SK-N-SH (cell line): Measurements from ENCODE around the gene DACH1. TPM values are rescaled to one million over a fixed set of nuclear protein-coding genes. Genes with fewer than 3 reads are reported as not detected.

Experiments
- CTCF ChIA-PET: fragments of 300-600, 350-600 bp; formaldehyde crosslinking; extraction: SDS; loops from one replicate; lab custom pipeline; 2021; lab: Yijun Ruan, JAX
- POLR2A ChIA-PET: fragments of 350-600 bp; sonication (Branson Sonifier 250); formaldehyde crosslinking; extraction: SDS; loops from one replicate; lab custom pipeline; 2020; ENCODE audit warnings: antibody characterized with exemption, inconsistent platforms; lab: Yijun Ruan, JAX
- DNase-seq: peaks from one replicate; pipeline ENCODE4 v3.0.0; 2012
- H2AFZ ChIP-seq: fragments of 200-600 bp; sonication (generic); 2 replicates; pipeline ENCODE4 v1.8.1; 2016; ENCODE audit warnings: antibody characterized with exemption, mild to moderate bottlenecking, low read depth
- H3F3A ChIP-seq: fragments of 200-600 bp; sonication (generic); replicated peaks from 2 replicates; pipeline ENCODE3; 2016; ENCODE audit warnings: antibody characterized with exemption, mild to moderate bottlenecking; ENCODE audit not compliant: insufficient read depth
- H3K27ac ChIP-seq, 2 experiments: fragments of 200-500 bp in 1 of 2; fragments of 200-600 bp in 1 of 2; sonication (Bioruptor generic) in 1 of 2; sonication (generic), shearing (Covaris generic) in 1 of 2; 2 replicates each; pipeline versions ENCODE4 v1.5.1 to v1.6.1; 2014 to 2016; ENCODE audit warnings: low read depth in 2 of 2, inconsistent platforms in 1 of 2, low read length in 1 of 2, mild to moderate bottlenecking in 1 of 2, mixed read lengths in 1 of 2
- H3K27me3 ChIP-seq: fragments of 200-600 bp; sonication (generic), shearing (Covaris generic); 2 replicates; pipeline ENCODE4 v1.6.1; 2016; ENCODE audit warnings: mixed run types; ENCODE audit not compliant: insufficient read depth
- H3K36me3 ChIP-seq, 2 experiments: fragments of 200-500 bp in 1 of 2; fragments of 200-600 bp in 1 of 2; sonication (Bioruptor generic) in 1 of 2; sonication (generic) in 1 of 2; replicated peaks in 1 of 2; 2 replicates each; pipeline versions ENCODE3 to v1.5.1; 2014 to 2016; ENCODE audit warnings: low read length in 1 of 2, mild to moderate bottlenecking in 1 of 2; ENCODE audit not compliant: insufficient read depth in 2 of 2, control insufficient read depth in 1 of 2
- H3K4me1 ChIP-seq, 2 experiments: fragments of 200-500 bp in 1 of 2; fragments of 200-600 bp in 1 of 2; sonication (Bioruptor generic) in 1 of 2; sonication (generic), shearing (Covaris generic) in 1 of 2; 2 replicates each; pipeline versions ENCODE4 v1.5.1 to v1.6.1; 2014 to 2016; ENCODE audit warnings: low read depth in 1 of 2, low read length in 1 of 2, mixed run types in 1 of 2; ENCODE audit not compliant: insufficient read depth in 2 of 2, control insufficient read depth in 1 of 2
- H3K4me2 ChIP-seq: fragments of 200-600 bp; sonication (generic), shearing (Covaris generic); 2 replicates; pipeline ENCODE4 v1.6.1; 2017; ENCODE audit warnings: mixed run types
- H3K4me3 ChIP-seq, 2 experiments: fragments of 200-500 bp in 1 of 2; fragments of 200-600 bp in 1 of 2; sonication (Bioruptor generic) in 1 of 2; sonication (generic), shearing (Covaris generic) in 1 of 2; 2 replicates each; pipeline versions ENCODE4 v1.5.1 to v1.8.1; 2014 to 2016; ENCODE audit warnings: low read depth in 2 of 2, inconsistent platforms in 1 of 2, low read length in 1 of 2, mild to moderate bottlenecking in 1 of 2, mixed read lengths in 1 of 2, moderate library complexity in 1 of 2
- H3K79me2 ChIP-seq: fragments of 200-600 bp; sonication (generic); 2 replicates; pipeline ENCODE4 v1.8.1; 2017; ENCODE audit warnings: mild to moderate bottlenecking; ENCODE audit not compliant: insufficient read depth
- H3K9ac ChIP-seq: fragments of 200-600 bp; sonication (generic); 2 replicates; pipeline ENCODE4 v1.6.1; 2017; ENCODE audit warnings: mixed run types
- H3K9me2 ChIP-seq: fragments of 200-600 bp; sonication (generic); 2 replicates; pipeline ENCODE4 v1.6.1; 2017; ENCODE audit warnings: mixed run types
- H3K9me3 ChIP-seq: fragments of 200-600 bp; sonication (generic); 2 replicates; pipeline ENCODE4 v1.6.1; 2017; ENCODE audit warnings: mixed run types, mild to moderate bottlenecking, moderate library complexity
- H4K20me1 ChIP-seq: fragments of 200-600 bp; sonication (generic); 2 replicates; pipeline ENCODE4 v1.6.1; 2017; ENCODE audit warnings: mild to moderate bottlenecking, mixed run types; ENCODE audit not compliant: insufficient read depth
- FOSL2 ChIP-seq: IDR thresholded peaks from 2 replicates; pipeline ENCODE4 v1.4.0; 2012; ENCODE audit warnings: low read depth, mild to moderate bottlenecking, moderate library complexity, borderline replicate concordance
- GATA2 ChIP-seq: sonication (generic); formaldehyde crosslinking; IDR thresholded peaks from 2 replicates; pipeline ENCODE4 v1.5.0; 2020; ENCODE audit warnings: mild to moderate bottlenecking, missing genetic modification reagents
- MEF2A ChIP-seq: IDR thresholded peaks from 2 replicates; pipeline ENCODE4 v1.4.0; 2012; ENCODE audit warnings: low read depth, borderline replicate concordance
- MXI1 ChIP-seq: IDR thresholded peaks from 2 replicates; pipeline ENCODE4 v1.6.1; 2012; ENCODE audit warnings: mild to moderate bottlenecking, low read depth, low read length, improper control_type of control experiment
- RAD21 ChIP-seq: IDR thresholded peaks from 2 replicates; pipeline ENCODE4 v1.6.1; 2012; ENCODE audit warnings: mild to moderate bottlenecking, low read length
- RFX5 ChIP-seq: IDR thresholded peaks from 2 replicates; pipeline ENCODE4 v1.6.1; 2012; ENCODE audit warnings: mild to moderate bottlenecking, improper control_type of control experiment, low read length
- YY1 ChIP-seq: IDR thresholded peaks from 2 replicates; pipeline ENCODE4 v1.4.0; 2012; ENCODE audit warnings: low read depth, mild to moderate bottlenecking
- WGBS: methylation state at CpG from one replicate; pipeline ENCODE4 v1.1.6; 2017; ENCODE audit warnings: low lambda C conversion rate; 5-methylcytosine and 5-hydroxymethylcytosine counted together
- polyA plus RNA-seq, 3 experiments: library from polyadenylated mRNA; depleted of rRNA; stranded (reverse); fragments of >200 nt; gene quantifications; 2 replicates each; pipeline ENCODE4 v1.2.3, GENCODE V29; 2012
- TF ChIP-seq, protein P1 (sequence below): IDR thresholded peaks from 2 replicates; pipeline ENCODE4; 2012
- TF ChIP-seq, protein P2 (sequence below): IDR thresholded peaks from 2 replicates; pipeline ENCODE4 v1.4.0; 2012; ENCODE audit warnings: low read depth, borderline replicate concordance

Gene DACH1
- polyA plus RNA-seq, 1 of the 3 experiments (the other 2 are of a cell fraction) = 0.21 TPM

DNA sequence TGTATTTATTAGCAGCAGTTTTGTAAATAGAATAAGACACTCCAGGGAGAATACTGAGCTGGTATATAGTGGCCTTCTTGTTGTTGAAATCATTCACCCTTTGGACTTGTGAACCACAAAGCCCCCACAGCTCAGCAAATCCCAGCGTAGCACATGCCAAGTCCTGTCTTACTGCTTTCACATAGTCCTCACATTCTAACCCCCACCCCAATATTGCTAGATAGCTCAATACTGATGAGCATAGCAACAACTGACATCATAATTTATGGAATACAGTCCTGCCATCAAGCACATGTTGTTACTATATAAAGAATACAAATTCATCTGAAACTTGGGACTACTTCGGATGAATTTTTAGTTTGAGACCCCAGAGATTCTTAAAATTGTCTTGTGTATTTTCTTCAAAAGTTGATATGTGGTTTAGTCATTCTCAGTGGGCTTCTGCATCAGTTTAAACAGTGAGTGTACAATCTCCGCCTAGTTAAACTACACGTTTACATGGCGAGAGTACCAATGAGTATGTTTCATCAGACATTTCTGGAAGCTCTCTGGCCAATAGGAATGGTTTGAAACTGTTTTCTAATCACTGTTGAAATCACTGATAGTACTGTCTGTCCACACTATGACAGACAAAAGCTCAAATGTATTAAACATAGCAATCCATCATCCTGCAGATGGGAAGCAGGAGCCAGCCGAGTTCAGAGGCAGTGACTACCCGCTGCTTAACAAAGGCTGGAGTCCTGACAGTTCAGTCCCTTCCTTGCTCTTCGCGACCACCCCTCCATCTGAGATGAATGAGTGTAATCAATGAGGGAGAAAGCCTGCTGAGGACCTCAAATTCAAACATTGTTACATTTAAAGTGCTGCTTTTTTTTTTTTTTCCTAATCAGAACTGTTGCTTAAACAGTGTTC, 15.2 kb downstream of the DACH1 start:
- no peak overlapping the region for H2AFZ ChIP-seq
- no peak for TF ChIP-seq RAD21
- no peak for TF ChIP-seq MXI1
- TF ChIP-seq, protein P1, sequence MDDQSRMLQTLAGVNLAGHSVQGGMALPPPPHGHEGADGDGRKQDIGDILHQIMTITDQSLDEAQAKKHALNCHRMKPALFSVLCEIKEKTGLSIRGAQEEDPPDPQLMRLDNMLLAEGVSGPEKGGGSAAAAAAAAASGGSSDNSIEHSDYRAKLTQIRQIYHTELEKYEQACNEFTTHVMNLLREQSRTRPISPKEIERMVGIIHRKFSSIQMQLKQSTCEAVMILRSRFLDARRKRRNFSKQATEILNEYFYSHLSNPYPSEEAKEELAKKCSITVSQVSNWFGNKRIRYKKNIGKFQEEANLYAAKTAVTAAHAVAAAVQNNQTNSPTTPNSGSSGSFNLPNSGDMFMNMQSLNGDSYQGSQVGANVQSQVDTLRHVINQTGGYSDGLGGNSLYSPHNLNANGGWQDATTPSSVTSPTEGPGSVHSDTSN = no peak
- TF ChIP-seq FOSL2 = no peak
- TF ChIP-seq MEF2A = no peak
- TF ChIP-seq RFX5 = peak; percentile 90
- TF ChIP-seq, protein P2, sequence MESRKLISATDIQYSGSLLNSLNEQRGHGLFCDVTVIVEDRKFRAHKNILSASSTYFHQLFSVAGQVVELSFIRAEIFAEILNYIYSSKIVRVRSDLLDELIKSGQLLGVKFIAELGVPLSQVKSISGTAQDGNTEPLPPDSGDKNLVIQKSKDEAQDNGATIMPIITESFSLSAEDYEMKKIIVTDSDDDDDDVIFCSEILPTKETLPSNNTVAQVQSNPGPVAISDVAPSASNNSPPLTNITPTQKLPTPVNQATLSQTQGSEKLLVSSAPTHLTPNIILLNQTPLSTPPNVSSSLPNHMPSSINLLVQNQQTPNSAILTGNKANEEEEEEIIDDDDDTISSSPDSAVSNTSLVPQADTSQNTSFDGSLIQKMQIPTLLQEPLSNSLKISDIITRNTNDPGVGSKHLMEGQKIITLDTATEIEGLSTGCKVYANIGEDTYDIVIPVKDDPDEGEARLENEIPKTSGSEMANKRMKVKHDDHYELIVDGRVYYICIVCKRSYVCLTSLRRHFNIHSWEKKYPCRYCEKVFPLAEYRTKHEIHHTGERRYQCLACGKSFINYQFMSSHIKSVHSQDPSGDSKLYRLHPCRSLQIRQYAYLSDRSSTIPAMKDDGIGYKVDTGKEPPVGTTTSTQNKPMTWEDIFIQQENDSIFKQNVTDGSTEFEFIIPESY = no peak
- 76% methylated on average over 9 of the region's 9 CpGs for WGBS
- CTCF ChIA-PET = no interaction called here
- no peak overlapping the region for H3K9ac ChIP-seq
- peaks cover 0 to 17% of the 10 kb centered on the region in 2 experiments; a peak in 2 of 4 replicates for H3K4me1 ChIP-seq
- H3K79me2 ChIP-seq = no peaks in the 10 kb centered on the region
- no peaks in the 10 kb centered on the region for H3F3A ChIP-seq
- POLR2A ChIA-PET = no interaction called here
- no peaks in the 10 kb centered on the region for H3K36me3 ChIP-seq
- no peak for DNase-seq
- H3K27ac ChIP-seq = peak overlapping the region in 1 of 2 experiments; percentile 50; a peak in 1 of 4 replicates
- H4K20me1 ChIP-seq = no peaks in the 10 kb centered on the region
- no peaks in the 10 kb centered on the region for H3K9me2 ChIP-seq
- no peak overlapping the region for H3K4me3 ChIP-seq
- H3K4me2 ChIP-seq = no peak overlapping the region
- H3K27me3 ChIP-seq = no peaks in the 10 kb centered on the region
- H3K9me3 ChIP-seq = no peaks in the 10 kb centered on the region

DNA sequence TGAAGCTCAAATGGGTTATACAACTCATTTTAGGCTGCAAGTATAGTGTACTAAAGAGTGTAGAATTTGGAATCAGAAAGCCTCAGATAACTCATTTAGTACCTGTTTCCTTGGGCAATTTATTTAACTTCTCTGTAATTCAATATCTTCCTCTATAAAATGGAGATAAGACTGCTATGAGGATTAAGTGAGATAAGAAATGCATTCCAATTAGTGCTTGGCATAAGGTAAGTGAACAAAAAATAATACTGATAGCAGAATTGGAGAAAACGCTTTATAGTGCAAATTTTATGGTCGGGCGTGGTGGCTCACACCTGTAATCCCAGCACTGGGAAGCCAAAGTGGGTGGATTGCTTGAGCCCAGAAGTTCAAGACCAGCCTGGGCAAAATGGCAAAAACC, 25.0 kb downstream of the DACH1 start:
- Histone ChIP-seq H3F3A (no peaks in the 10 kb centered on the region), H3K27me3 (no peaks in the 10 kb centered on the region), H3K9me2 (no peaks in the 10 kb centered on the region), H3K4me1 (no peaks in the 10 kb centered on the region), H3K4me3 (no peak overlapping the region), H4K20me1 (no peaks in the 10 kb centered on the region), H3K9me3 (no peaks in the 10 kb centered on the region), H3K27ac (no peak overlapping the region), H3K9ac (no peak overlapping the region), H3K4me2 (no peak overlapping the region), H2AFZ (no peak overlapping the region), H3K36me3 (no peaks in the 10 kb centered on the region), H3K79me2 (no peaks in the 10 kb centered on the region)
- TF ChIP-seq YY1 (no peak), GATA2 (peak; percentile 46)
- CTCF ChIA-PET = no interaction called here
- WGBS = 85% methylated on average over 3 of the region's 3 CpGs
- no peak for DNase-seq
- POLR2A ChIA-PET = no interaction called here
